ENCODE measurements around the gene ENTPD1.
A peak's percentile ranks its signal among the peaks of the same experiment; 100 is the strongest.

Gene ENTPD1

DNA sequence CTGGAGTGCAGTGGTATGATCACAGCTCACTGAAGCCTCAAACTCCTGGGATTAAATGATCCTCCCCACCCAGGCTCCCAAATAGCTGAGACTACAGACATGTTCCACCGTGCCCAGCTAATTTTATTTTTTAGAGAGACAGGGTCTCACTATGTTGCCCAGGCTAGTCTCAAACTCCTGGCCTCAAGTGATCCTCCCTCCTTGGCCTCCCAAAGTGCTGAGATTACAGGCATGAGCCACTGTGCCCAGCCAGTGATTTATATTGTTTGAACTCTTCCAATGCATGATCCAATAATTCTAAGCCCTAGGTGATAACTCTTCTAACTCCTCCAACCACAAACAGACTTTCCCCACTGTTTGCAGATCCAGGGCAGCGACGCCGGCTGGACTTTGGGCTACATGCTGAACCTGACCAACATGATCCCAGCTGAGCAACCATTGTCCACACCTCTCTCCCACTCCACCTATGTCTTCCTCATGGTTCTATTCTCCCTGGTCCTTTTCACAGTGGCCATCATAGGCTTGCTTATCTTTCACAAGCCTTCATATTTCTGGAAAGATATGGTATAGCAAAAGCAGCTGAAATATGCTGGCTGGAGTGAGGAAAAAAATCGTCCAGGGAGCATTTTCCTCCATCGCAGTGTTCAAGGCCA is 110.0 kb downstream of the ENTPD1 start:
- Histone ChIP-seq H3K9ac (ENCODE audit: low read depth, low read length) (no peak overlapping the region), H3K36me3 (ENCODE audit: insufficient read depth, low read length) (no peaks in the 10 kb centered on the region), H3K27ac (ENCODE audit: low read length) (no peak overlapping the region), H2AFZ (ENCODE audit: low read depth, low read length) (no peak overlapping the region), H3K79me2 (ENCODE audit: insufficient read depth, low read length) (no peaks in the 10 kb centered on the region), H3K4me1 (ENCODE audit: insufficient read depth, low read length) (no peaks in the 10 kb centered on the region), H3K9me3 (ENCODE audit: insufficient read depth, low read length, severe bottlenecking) (no peaks in the 10 kb centered on the region), H3K4me2 (ENCODE audit: insufficient read depth, low read length) (no peak overlapping the region), H4K20me1 (ENCODE audit: insufficient read depth, low read length) (no peaks in the 10 kb centered on the region), H3K27me3 (ENCODE audit: insufficient read depth, low read length, poor library complexity) (no peaks in the 10 kb centered on the region), H3K4me3 (ENCODE audit: low read depth in 1 of 2, low read length in 2 of 2) (no peak overlapping the region)
- ATAC-seq (ENCODE audit: insufficient read depth, low read depth), result no peak
- no peak for TF ChIP-seq EZH2 (IDR thresholded peaks at IDR 0.05; ENCODE audit: borderline replicate concordance, low read depth, low read length, severe bottlenecking)
- TF ChIP-seq, protein P1, sequence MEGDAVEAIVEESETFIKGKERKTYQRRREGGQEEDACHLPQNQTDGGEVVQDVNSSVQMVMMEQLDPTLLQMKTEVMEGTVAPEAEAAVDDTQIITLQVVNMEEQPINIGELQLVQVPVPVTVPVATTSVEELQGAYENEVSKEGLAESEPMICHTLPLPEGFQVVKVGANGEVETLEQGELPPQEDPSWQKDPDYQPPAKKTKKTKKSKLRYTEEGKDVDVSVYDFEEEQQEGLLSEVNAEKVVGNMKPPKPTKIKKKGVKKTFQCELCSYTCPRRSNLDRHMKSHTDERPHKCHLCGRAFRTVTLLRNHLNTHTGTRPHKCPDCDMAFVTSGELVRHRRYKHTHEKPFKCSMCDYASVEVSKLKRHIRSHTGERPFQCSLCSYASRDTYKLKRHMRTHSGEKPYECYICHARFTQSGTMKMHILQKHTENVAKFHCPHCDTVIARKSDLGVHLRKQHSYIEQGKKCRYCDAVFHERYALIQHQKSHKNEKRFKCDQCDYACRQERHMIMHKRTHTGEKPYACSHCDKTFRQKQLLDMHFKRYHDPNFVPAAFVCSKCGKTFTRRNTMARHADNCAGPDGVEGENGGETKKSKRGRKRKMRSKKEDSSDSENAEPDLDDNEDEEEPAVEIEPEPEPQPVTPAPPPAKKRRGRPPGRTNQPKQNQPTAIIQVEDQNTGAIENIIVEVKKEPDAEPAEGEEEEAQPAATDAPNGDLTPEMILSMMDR (IDR thresholded peaks at IDR 0.05; ENCODE audit: borderline replicate concordance, extremely low read depth, low read length, poor library complexity, severe bottlenecking), result no peak
- DNase-seq, result no peak

DNA sequence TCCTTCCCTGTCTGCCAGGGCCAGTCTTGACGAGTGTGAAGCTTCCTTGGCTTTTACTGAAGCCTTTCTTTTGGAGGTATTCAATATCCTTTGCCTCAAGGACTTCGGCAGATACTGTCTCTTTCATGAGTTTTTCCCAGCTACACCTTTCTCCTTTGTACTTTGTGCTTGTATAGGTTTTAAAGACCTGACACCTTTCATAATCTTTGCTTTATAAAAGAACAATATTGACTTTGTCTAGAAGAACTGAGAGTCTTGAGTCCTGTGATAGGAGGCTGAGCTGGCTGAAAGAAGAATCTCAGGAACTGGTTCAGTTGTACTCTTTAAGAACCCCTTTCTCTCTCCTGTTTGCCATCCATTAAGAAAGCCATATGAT is 110.5 kb downstream of the ENTPD1 start:
- DNase-seq, result no peak
- Histone ChIP-seq H3K27ac (ENCODE audit: low read length) (no peak overlapping the region), H3K27me3 (ENCODE audit: insufficient read depth, low read length, poor library complexity) (no peaks in the 10 kb centered on the region)

DNA sequence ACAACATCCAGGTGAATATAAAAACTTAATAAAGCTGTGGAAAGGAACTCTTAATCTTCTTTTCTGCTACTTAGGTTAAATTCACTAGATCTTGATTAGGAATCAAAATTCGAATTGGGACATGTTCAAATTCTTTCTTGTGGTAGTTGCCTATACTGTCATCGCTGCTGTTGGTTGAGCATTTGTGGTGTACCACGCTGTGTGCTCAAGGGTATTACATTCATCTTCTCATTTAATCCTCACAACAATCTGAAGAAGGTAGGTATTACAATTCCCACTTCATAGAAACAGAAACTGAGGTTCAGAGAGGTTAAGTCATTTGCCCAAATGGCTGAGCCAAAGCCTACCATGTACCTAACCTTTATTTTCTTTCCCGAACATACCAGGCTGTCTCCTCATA is 111.9 kb downstream of the ENTPD1 start:
- ATAC-seq (ENCODE audit: insufficient read depth, low read depth), result peak; percentile 77
- H3K27ac ChIP-seq (ENCODE audit: low read length), result no peak overlapping the region

More for the DNA sequence above, 110.5 kb downstream of the ENTPD1 start:
- Histone ChIP-seq H3K4me3 (ENCODE audit: low read depth in 1 of 2, low read length in 2 of 2) (no peak overlapping the region), H4K20me1 (ENCODE audit: insufficient read depth, low read length) (no peaks in the 10 kb centered on the region), H3K9ac (ENCODE audit: low read depth, low read length) (no peak overlapping the region), H3K79me2 (ENCODE audit: insufficient read depth, low read length) (no peaks in the 10 kb centered on the region), H3K36me3 (ENCODE audit: insufficient read depth, low read length) (no peaks in the 10 kb centered on the region), H3K4me1 (ENCODE audit: insufficient read depth, low read length) (no peaks in the 10 kb centered on the region), H2AFZ (ENCODE audit: low read depth, low read length) (no peak overlapping the region), H3K4me2 (ENCODE audit: insufficient read depth, low read length) (no peak overlapping the region), H3K9me3 (ENCODE audit: insufficient read depth, low read length, severe bottlenecking) (no peaks in the 10 kb centered on the region)
- no peak for ATAC-seq (ENCODE audit: insufficient read depth, low read depth)
- TF ChIP-seq EZH2 (IDR thresholded peaks at IDR 0.05; ENCODE audit: borderline replicate concordance, low read depth, low read length, severe bottlenecking), result no peak
- TF ChIP-seq, protein P1 (IDR thresholded peaks at IDR 0.05; ENCODE audit: borderline replicate concordance, extremely low read depth, low read length, poor library complexity, severe bottlenecking), result no peak

More for the DNA sequence above, 111.9 kb downstream of the ENTPD1 start:
- H3K9me3 ChIP-seq (ENCODE audit: insufficient read depth, low read length, severe bottlenecking), result no peaks in the 10 kb centered on the region
- no peaks in the 10 kb centered on the region for H3K27me3 ChIP-seq (ENCODE audit: insufficient read depth, low read length, poor library complexity)
- no peak overlapping the region for H3K4me2 ChIP-seq (ENCODE audit: insufficient read depth, low read length)
- no peaks in the 10 kb centered on the region for H3K4me1 ChIP-seq (ENCODE audit: insufficient read depth, low read length)
- H3K36me3 ChIP-seq (ENCODE audit: insufficient read depth, low read length), result no peaks in the 10 kb centered on the region
- no peak overlapping the region for H3K4me3 ChIP-seq (ENCODE audit: low read depth in 1 of 2, low read length in 2 of 2)
- H3K79me2 ChIP-seq (ENCODE audit: insufficient read depth, low read length), result no peaks in the 10 kb centered on the region
- no peak overlapping the region for H3K9ac ChIP-seq (ENCODE audit: low read depth, low read length)
- H4K20me1 ChIP-seq (ENCODE audit: insufficient read depth, low read length), result no peaks in the 10 kb centered on the region
- TF ChIP-seq, protein P1 (IDR thresholded peaks at IDR 0.05; ENCODE audit: borderline replicate concordance, extremely low read depth, low read length, poor library complexity, severe bottlenecking), result no peak
- TF ChIP-seq EZH2 (IDR thresholded peaks at IDR 0.05; ENCODE audit: borderline replicate concordance, low read depth, low read length, severe bottlenecking), result no peak
- H2AFZ ChIP-seq (ENCODE audit: low read depth, low read length), result no peak overlapping the region
- peak; percentile 8 for DNase-seq
